ENCODE data around the gene OR52E1. TPM values are rescaled to one million over a fixed set of nuclear protein-coding genes. Genes with fewer than 3 reads are reported as not detected.
"Not testable (repeated sequence)": the region's sequence is repeated elsewhere in the genome, so short reads cannot be mapped to it uniquely, and the experiment has no call there.

OR52E1 gene
- not detected in 2 replicates for total RNA-seq

- no peak for DNase-seq (ENCODE audit: extremely low read depth, low read depth, low spot score)
Observed at GRCh38 chr11:5069272-5069671, at the start of gene OR52E1. TSS of gene OR52E1 (plus strand) at chr11:5069572.

DNA sequence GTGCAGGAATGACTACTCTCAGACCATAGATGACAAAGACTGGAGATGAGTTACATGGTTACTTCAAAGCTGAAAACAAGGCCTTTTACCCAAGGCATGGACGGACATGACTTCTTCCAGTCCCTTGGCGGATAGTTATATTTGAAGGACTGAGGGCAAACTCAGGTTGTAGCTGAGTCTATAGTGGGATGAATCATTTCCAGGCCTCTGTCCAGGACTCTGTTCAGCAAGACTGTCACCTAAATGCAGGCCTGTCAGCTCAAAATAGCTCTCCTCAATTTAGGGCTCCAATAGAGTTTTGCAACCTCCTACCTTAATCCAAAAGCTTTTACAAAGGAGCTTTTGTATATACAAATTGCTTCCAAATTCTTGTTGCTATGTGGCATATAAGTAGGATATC is 47.4 kb upstream of the OR52E1 start:
- DNase-seq (ENCODE audit: extremely low read depth, low read depth, low spot score), result no peak

GRCh38 chr11:5036669-5037068 is 32.7 kb upstream of the OR52E1 start:
- no peak for DNase-seq (ENCODE audit: extremely low read depth, low read depth, low spot score)

GRCh38 chr11:5037926-5038325 is 31.4 kb upstream of the OR52E1 start:
- no peak for DNase-seq (ENCODE audit: extremely low read depth, low read depth, low spot score)

GRCh38 chr11:5038341-5038740 is 31.0 kb upstream of the OR52E1 start:
- DNase-seq (ENCODE audit: extremely low read depth, low read depth, low spot score), result no peak

GRCh38 chr11:5040876-5041275 is 28.5 kb upstream of the OR52E1 start:
- no peak for DNase-seq (ENCODE audit: extremely low read depth, low read depth, low spot score)

DNA sequence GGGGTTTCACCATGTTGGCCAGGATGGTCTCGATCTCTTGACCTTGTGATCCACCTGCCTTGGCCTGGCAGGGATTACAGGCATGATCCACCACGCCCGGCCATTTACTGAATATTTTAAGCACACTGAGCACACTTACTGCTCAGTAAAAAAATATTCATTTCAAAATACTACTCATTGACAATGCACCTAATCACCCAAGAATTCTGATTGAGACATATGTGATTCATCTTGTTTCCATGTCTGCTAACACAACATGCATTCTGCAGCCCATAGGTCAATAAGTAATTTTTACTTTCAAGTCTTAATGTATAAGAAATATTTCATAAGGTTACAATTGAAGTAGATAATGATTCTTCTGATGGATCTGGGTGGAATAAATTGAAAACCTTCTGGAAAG is 27.3 kb upstream of the OR52E1 start:
- DNase-seq (ENCODE audit: extremely low read depth, low read depth, low spot score), result no peak

DNA sequence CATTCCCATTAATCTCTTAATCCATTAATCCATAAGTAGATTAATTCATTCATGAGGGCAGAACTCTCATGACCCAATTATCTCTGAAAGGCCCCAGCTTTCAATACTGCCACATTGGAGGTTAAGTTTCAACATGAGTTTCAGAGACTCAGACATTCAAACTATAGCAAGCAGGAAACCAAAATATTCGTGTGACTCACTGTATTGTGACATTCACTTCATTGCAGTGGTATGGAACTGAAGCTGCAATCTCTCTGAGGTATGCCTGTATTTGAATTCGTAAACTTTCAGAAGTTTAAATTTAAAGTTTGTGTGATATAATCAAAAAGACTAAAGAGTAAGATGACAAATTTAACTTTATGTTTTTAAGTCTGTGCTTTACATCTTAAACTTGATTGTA is 26.0 kb upstream of the OR52E1 start:
- DNase-seq (ENCODE audit: extremely low read depth, low read depth, low spot score), result no peak

GRCh38 chr11:5046226-5046625 is 23.1 kb upstream of the OR52E1 start, which contains the start of gene OR52J3:
TSS of gene OR52J3 (plus strand) at chr11:5046526. CDS start at chr11:5046526, 0 bp downstream.
- no peak for DNase-seq (ENCODE audit: extremely low read depth, low read depth, low spot score)

DNA sequence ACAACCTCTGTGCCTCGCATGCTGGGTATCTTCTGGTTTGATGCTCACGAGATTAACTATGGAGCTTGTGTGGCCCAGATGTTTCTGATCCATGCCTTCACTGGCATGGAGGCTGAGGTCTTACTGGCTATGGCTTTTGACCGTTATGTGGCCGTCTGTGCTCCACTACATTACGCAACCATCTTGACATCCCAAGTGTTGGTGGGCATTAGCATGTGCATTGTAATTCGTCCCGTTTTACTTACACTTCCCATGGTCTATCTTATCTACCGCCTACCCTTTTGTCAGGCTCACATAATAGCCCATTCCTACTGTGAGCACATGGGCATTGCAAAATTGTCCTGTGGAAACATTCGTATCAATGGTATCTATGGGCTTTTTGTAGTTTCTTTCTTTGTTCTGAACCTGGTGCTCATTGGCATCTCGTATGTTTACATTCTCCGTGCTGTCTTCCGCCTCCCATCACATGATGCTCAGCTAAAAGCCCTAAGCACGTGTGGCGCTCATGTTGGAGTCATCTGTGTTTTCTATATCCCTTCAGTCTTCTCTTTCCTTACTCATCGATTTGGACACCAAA is 22.5 kb upstream of the OR52E1 start:
- no peak for DNase-seq (ENCODE audit: extremely low read depth, low read depth, low spot score)

DNA sequence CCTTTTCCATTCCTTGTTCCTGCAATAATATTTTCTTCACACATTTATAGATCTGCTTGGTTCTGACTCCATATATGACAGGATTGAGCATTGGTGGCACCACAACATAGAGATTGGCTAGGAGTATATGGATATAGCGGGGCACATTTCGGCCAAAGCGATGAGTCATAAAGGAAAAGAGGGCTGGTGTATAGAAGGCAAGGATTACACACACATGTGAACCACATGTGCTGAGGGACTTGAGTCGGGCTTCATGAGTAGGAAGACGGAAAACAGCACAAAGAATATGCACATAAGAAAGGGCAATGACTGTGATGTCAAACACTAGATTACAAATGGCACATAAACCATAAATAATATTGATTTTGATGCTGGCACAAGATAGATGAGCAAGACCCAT is 10.7 kb upstream of the OR52E1 start:
- not testable (repeated sequence) for DNase-seq (ENCODE audit: extremely low read depth, low read depth, low spot score)

DNA sequence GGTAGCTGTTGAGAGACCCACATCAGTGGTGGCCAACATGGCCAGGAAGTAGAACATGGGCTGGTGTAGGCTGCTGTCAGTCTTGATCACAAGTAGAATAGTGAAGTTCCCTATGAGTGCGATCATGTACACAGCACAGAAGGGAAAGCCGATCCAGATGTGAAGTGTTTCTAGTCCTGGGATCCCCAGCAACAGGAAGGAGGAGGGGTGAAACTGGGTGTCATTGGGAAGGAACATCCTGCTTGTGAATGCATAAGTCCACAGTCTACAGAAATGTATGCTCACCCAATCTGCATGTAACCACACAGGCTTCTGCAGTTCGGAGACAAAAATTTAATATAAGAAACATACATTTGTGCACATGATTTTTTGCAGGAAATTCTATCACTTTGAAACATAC is 10.0 kb upstream of the OR52E1 start, which contains the start of gene OR52E2:
Gene OR52E2 (minus strand): TSS at position 237 of the 400 bp plus-strand sequence. CDS start 0 bp downstream, at position 237.
- no peak for DNase-seq (ENCODE audit: extremely low read depth, low read depth, low spot score)

DNA sequence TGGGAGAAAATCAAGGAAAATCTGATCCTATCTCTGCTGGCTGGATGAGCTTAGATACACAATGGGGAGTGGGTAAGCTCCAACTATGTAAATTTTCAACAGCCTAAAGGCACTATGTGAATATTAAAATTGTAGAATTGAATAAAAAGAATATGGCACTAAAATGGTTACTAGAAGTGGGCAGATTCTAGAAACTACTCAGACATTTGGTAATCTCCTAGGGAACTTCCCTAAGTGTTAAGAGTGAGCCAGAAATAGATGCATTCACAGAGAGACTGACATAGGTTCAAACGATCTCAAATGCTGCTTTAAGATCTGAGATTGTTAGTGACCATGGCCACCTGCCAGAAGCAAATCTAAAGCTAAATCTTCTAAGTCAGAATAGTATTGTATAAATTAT is 4.3 kb upstream of the OR52E1 start:
- DNase-seq (ENCODE audit: extremely low read depth, low read depth, low spot score), result no peak

DNA sequence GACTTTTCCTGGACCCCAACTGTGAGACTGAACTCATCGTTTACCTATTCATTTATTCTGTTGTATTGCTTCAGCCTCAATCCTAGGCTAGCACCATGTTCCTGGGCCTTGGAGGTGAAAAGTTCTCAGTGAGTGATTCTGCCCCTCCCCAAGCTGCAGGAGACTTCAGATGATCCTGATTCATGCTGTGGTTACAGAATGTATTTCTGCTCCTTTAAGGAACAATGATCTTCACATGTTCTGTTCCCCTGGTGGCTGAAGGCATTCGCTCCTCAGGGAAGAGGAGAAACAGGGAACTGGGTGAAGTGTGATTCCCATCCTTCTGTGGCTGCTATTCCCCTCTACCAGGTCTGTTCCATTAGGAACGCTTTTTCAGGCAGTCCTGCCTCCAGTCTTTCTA is 2.4 kb downstream of the OR52E1 start:
- no peak for DNase-seq (ENCODE audit: extremely low read depth, low read depth, low spot score)

GRCh38 chr11:5081405-5081804 is 12.0 kb downstream of the OR52E1 start:
- DNase-seq (ENCODE audit: extremely low read depth, low read depth, low spot score), result no peak

DNA sequence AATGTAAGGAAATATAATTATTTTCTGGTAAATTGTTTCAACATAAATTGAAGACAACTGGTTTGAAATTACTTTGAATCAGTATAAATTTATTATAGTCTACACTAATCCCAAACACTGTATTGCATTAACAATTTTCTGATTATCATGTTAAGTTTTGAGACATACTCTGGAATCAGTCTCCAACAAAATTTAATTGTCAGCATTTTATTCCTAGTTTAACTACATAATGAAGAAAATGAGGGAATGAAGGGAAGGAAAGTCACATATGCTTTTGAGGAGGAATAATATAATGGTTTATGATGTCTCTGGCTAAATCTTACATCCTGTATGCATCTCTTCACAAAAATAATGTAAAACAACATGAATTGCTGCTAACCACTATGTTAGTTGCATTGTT is 14.2 kb downstream of the OR52E1 start:
- DNase-seq (ENCODE audit: extremely low read depth, low read depth, low spot score), result no peak

DNA sequence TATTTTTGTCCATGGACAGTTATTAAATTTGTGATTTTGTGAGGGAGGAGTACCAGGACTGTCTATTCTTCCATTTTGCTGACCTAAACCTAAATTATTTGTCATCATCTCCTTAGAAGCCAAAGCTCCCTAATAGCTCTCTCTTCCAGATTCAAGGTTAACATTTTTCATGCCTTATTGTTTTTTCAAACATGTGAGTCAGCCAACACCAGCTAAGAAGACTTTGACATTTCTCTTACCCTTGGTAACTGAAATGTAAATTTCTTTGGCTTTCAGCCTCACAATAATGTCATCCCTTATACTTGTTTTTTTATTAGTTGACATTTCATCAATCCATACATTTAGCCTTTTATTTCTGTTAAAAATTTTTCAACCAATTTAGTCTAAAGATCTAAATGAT is 19.2 kb downstream of the OR52E1 start:
- DNase-seq (ENCODE audit: extremely low read depth, low read depth, low spot score), result no peak

- DNase-seq (ENCODE audit: extremely low read depth, low read depth, low spot score), result no peak
Observed at GRCh38 chr11:5090668-5091067, 21.3 kb downstream of the OR52E1 start.

DNA sequence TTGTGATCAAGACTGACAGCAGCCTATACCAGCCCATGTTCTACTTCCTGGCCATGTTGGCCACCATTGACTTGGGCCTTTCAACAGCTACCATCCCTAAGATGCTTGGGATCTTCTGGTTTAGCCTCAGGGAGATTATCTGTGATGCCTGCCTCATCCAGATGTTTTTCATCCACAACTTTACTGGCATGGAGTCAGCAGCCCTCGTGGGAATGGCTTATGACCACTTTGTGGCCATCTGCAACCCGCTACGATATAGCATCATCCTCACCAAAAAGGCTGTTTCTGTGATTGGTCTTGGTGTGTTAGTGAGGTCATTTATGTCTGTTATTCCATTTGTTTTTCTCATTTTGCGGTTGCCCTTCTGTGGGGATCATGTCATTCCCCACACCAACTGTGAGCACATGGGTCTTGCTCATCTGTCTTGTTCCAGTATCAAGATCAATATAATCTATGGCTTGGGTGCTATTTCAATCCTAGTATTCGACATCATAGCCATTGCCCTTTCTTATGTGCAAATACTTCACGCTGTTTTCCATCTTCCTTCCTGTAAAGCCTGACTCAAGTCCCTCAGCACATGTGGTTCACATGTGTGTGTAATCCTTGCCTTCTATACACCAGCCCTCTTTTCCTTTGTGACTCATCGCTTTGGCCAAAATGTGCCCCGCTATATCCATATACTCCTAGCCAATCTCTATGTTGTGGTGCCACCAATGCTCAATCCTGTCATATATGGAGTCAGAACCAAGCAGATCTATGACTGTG is 23.6 kb downstream of the OR52E1 start:
- no peak for DNase-seq (ENCODE audit: extremely low read depth, low read depth, low spot score)

- DNase-seq (ENCODE audit: extremely low read depth, low read depth, low spot score), result no peak
Observed at GRCh38 chr11:5096011-5096410, 26.6 kb downstream of the OR52E1 start.

DNA sequence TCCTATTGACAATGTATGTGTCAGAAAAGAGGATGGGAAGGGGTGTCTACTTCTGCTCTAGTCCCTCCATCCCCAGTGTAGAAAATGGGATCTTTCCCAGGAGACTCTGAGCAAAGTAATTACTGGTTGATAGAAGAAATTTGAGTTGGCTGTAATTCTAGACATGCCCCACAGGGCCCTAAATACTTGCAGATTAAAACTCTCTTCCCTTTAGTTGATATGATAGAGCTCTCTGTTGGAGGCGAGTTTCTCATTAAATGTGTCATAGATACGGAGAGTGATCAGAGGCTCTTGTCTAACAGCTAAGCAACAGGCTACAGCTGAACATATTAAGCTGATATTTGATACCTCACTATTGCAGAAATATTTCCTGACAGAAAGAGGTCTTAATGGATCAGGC is 32.9 kb downstream of the OR52E1 start:
- no peak for DNase-seq (ENCODE audit: extremely low read depth, low read depth, low spot score)

DNA sequence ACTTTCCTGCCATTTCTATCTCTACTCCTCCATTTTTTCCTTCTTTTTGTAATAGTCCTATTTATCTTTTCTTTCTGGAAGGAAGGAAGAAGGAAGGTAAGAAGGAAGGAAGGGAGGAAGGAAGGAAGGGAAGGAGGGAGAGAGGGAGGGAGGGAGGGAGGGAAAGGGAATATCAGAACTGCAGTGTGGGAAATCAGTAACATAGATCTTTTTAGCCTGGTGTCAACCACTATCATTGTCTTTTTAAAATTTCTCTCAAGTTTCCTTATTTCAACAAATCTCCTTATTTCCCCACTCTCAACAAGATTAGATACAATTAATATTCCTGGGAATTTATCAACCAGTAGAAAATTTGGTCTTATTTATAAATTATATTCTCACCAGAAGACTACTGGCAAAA is 33.7 kb downstream of the OR52E1 start:
- no peak for DNase-seq (ENCODE audit: extremely low read depth, low read depth, low spot score)

All from glomerular endothelial cell (primary cell).